Mesenchymal stem cell (in vitro differentiated cells and primary cell): ENCODE measurements around the gene TM7SF2.

Experiments used
- DNase-seq: peaks from one replicate; pipeline ENCODE4 v3.0.0-alpha.2; 2013
- H2AFZ ChIP-seq: one replicate; pipeline ENCODE4 v1.6.1; 2013; ENCODE audit warnings: low read depth, mild to moderate bottlenecking, control low read depth, inconsistent platforms, low read length, moderate library complexity
- H2AK5ac ChIP-seq: 2 replicates; pipeline ENCODE4 v1.6.1; 2013; ENCODE audit warnings: low read length, moderate library complexity, mild to moderate bottlenecking, inconsistent platforms; ENCODE audit not compliant: severe bottlenecking
- H2BK120ac ChIP-seq: one replicate; pipeline ENCODE4 v1.6.1; 2013; ENCODE audit warnings: low read depth, mild to moderate bottlenecking, inconsistent platforms, low read length, moderate library complexity
- H2BK12ac ChIP-seq, 2 experiments: one replicate each; pipeline ENCODE4 v1.6.1; 2013; ENCODE audit warnings: inconsistent platforms in 2 of 2, low read length in 2 of 2, mild to moderate bottlenecking in 2 of 2, moderate library complexity in 2 of 2, control low read depth in 1 of 2
- H2BK15ac ChIP-seq: one replicate; pipeline ENCODE4 v1.6.1; 2013; ENCODE audit warnings: mild to moderate bottlenecking, low read depth, inconsistent platforms; ENCODE audit not compliant: poor library complexity, severe bottlenecking
- H2BK5ac ChIP-seq: 2 replicates; pipeline ENCODE4 v1.6.1; 2013; ENCODE audit warnings: low read depth, mild to moderate bottlenecking, low read length, control low read depth, inconsistent platforms; ENCODE audit not compliant: poor library complexity, severe bottlenecking
- H3K14ac ChIP-seq, 2 experiments: one replicate each; pipeline ENCODE4 v1.6.1; 2013; ENCODE audit warnings: inconsistent platforms in 2 of 2, low read length in 2 of 2, control low read depth in 1 of 2, mild to moderate bottlenecking in 1 of 2, moderate library complexity in 1 of 2
- H3K18ac ChIP-seq, 2 experiments: one replicate each; pipeline ENCODE4 v1.6.1; 2013; ENCODE audit warnings: inconsistent platforms in 2 of 2, low read length in 2 of 2, control low read depth in 1 of 2, low read depth in 1 of 2, mild to moderate bottlenecking in 1 of 2
- H3K23ac ChIP-seq, 2 experiments: one replicate each; pipeline ENCODE4 v1.6.1; 2013; ENCODE audit warnings: inconsistent platforms in 2 of 2, low read length in 2 of 2, mild to moderate bottlenecking in 2 of 2, moderate library complexity in 2 of 2, control low read depth in 1 of 2
- H3K27ac ChIP-seq: 2 replicates; pipeline ENCODE4 v1.5.1; 2013; ENCODE audit warnings: mild to moderate bottlenecking, moderate library complexity, low read length, control low read depth, inconsistent platforms; ENCODE audit not compliant: poor library complexity, severe bottlenecking
- H3K27me3 ChIP-seq, 2 experiments: 2 replicates each; pipeline versions ENCODE4 v1.6.1 to v1.7.0; 2013; ENCODE audit warnings: low read length in 2 of 2, mild to moderate bottlenecking in 2 of 2, moderate library complexity in 2 of 2, control low read depth in 1 of 2, inconsistent platforms in 1 of 2; ENCODE audit not compliant: control insufficient read depth in 1 of 2, insufficient read depth in 1 of 2
- H3K36me3 ChIP-seq, 2 experiments: 2 replicates each; pipeline versions ENCODE4 v1.6.1 to v1.7.0; 2013; ENCODE audit warnings: low read length in 2 of 2, control low read depth in 1 of 2, inconsistent platforms in 1 of 2, low read depth in 1 of 2, mild to moderate bottlenecking in 1 of 2; ENCODE audit not compliant: insufficient read depth in 2 of 2, control insufficient read depth in 1 of 2
- H3K4ac ChIP-seq, 2 experiments: one replicate each; pipeline ENCODE4 v1.6.1; 2013; ENCODE audit warnings: inconsistent platforms in 2 of 2, low read length in 2 of 2, mild to moderate bottlenecking in 2 of 2, moderate library complexity in 2 of 2, control low read depth in 1 of 2, low read depth in 1 of 2
- H3K4me1 ChIP-seq: 2 replicates; pipeline ENCODE4 v1.6.1; 2013; ENCODE audit warnings: low read depth, low read length, control low read depth; ENCODE audit not compliant: control insufficient read depth, insufficient read depth
- H3K4me2 ChIP-seq: 2 replicates; pipeline ENCODE4 v1.6.1; 2013; ENCODE audit warnings: low read length, mild to moderate bottlenecking, inconsistent platforms; ENCODE audit not compliant: poor library complexity, severe bottlenecking
- H3K4me3 ChIP-seq, 2 experiments: 2 replicates each; pipeline versions ENCODE4 v1.5.1 to v1.7.0; 2013; ENCODE audit warnings: low read length in 2 of 2, mild to moderate bottlenecking in 2 of 2, control low read depth in 1 of 2, low read depth in 1 of 2; ENCODE audit not compliant: insufficient read depth in 1 of 2
- H3K79me1 ChIP-seq: replicated peaks from 2 replicates; pipeline ENCODE4 v1.6.1; 2013; ENCODE audit warnings: mild to moderate bottlenecking, control low read depth, low read length, inconsistent platforms; ENCODE audit not compliant: poor library complexity, severe bottlenecking
- H3K9ac ChIP-seq: 2 replicates; pipeline ENCODE4 v1.7.0; 2013; ENCODE audit warnings: mild to moderate bottlenecking, low read length, moderate library complexity
- H3K9me3 ChIP-seq: 2 replicates; pipeline ENCODE4 v1.7.0; 2013; ENCODE audit warnings: mild to moderate bottlenecking, low read length; ENCODE audit not compliant: control insufficient read depth
- H4K8ac ChIP-seq: one replicate; pipeline ENCODE4 v1.6.1; 2013; ENCODE audit warnings: inconsistent platforms, mild to moderate bottlenecking, low read length, moderate library complexity
- H4K91ac ChIP-seq: one replicate; pipeline ENCODE4 v1.6.1; 2013; ENCODE audit warnings: mild to moderate bottlenecking, low read length, inconsistent platforms
- WGBS: methylation state at CpG from one replicate; pipeline ENCODE4 v1.1.7; 2013; ENCODE audit warnings: mixed read lengths; 5-methylcytosine and 5-hydroxymethylcytosine counted together

Gene TM7SF2

DNA sequence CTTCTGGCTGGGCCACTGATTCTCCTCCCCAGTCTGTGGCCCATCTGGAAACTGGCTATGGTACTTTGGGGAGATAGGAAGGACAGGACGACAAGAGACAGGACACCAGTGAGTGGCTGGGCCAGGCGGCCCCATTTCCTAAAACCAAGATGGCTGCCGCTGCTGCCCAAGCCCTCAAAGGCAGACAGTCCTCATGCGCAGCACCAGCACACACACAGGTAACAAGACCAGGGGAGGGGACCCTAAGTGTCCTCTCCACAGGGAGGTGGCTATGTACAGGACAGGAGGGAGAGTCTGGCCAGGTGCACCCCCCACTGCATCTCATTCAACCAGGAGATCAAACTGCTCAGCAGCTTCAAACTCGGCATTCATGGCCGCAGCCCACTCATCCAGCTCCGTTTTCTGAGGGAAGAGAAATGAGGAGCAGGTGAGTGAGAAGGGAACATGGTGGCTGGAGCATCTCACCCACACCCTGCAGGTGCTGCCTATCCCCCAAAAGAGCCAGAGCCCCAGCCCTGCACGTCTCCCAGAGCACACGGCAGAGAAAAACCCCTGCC, 32.8 kb upstream of the TM7SF2 start:
- no peak overlapping the region for H2BK15ac ChIP-seq
- H3K36me3 ChIP-seq, result peaks cover 0 to 18% of the 10 kb centered on the region in 2 experiments
- no peak for DNase-seq
- H3K4ac ChIP-seq, result no peak overlapping the region
- no peak overlapping the region for H3K4me3 ChIP-seq
- H2AFZ ChIP-seq, result no peak overlapping the region
- H4K8ac ChIP-seq, result peak overlapping the region; percentile 52
- H4K91ac ChIP-seq, result no peak overlapping the region
- H3K23ac ChIP-seq, result no peak overlapping the region
- no peak overlapping the region for H3K27ac ChIP-seq
- H3K14ac ChIP-seq, result no peak overlapping the region
- peaks cover 4% of the 10 kb centered on the region for H3K4me1 ChIP-seq
- no peak overlapping the region for H3K9ac ChIP-seq
- no peak overlapping the region for H3K18ac ChIP-seq
- 83% methylated on average over 4 of the region's 9 CpGs for WGBS
- H3K9me3 ChIP-seq, result no peaks in the 10 kb centered on the region
- H3K79me1 ChIP-seq, result peaks cover 40% of the 10 kb centered on the region
- peak overlapping the region; percentile 34 for H2AK5ac ChIP-seq
- H3K4me2 ChIP-seq, result no peak overlapping the region
- no peaks in the 10 kb centered on the region for H3K27me3 ChIP-seq
- H2BK120ac ChIP-seq, result no peak overlapping the region
- no peak overlapping the region for H2BK5ac ChIP-seq
- H2BK12ac ChIP-seq, result no peak overlapping the region

DNA sequence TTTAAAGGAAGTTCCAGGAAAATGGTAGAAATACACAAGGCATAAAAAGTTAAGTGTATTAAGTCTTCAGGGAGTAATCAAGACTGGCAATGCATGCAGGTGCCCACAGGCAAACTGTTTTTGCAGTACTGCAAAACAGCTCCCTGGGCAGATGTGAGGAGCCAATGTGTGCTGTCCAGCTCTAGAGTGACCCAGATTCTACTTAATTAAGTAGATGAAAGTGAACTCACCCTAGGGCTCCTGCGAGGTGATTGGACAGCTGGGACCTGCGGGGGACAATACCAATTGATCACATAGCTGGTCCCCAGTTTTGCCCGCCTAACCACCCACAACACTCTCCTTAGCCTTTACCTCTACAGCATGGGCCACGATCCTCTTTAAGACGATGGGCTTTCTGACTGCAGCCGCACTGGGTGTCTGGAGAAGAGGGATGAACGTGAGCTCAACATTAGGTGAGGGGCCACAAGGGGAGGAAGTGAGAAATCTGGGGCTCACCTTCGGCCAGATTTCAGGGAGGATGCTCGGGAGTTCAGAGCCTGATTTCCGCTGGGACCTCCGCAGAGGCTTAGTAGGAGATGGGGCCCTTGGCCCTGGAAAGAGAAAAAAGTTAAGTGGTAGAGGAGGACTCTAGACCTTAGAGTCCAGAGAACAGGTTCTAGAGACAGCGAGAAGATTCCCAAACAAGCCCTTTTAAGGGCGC, 28.4 kb upstream of the TM7SF2 start:
- Histone ChIP-seq H3K14ac (no peak overlapping the region), H4K8ac (no peak overlapping the region), H3K4me1 (peaks cover 11% of the 10 kb centered on the region), H4K91ac (no peak overlapping the region), H3K4me2 (peak overlapping the region; percentile 69), H3K27ac (no peak overlapping the region), H3K27me3 (no peaks in the 10 kb centered on the region), H2BK15ac (no peak overlapping the region), H2BK12ac (no peak overlapping the region), H3K23ac (no peak overlapping the region), H3K9ac (peak overlapping the region; percentile 94), H3K36me3 (peaks cover 32 to 40% of the 10 kb centered on the region in 2 experiments), H2AK5ac (no peak overlapping the region), H3K9me3 (no peaks in the 10 kb centered on the region), H3K79me1 (peaks cover 50% of the 10 kb centered on the region), H3K4me3 (peak overlapping the region; percentile 86 to 89), H2BK5ac (no peak overlapping the region), H3K18ac (no peak overlapping the region), H3K4ac (no peak overlapping the region), H2BK120ac (no peak overlapping the region), H2AFZ (peak overlapping the region; percentile 33)
- WGBS, result 10% methylated on average over 12 of the region's 13 CpGs
- no peak for DNase-seq

DNA sequence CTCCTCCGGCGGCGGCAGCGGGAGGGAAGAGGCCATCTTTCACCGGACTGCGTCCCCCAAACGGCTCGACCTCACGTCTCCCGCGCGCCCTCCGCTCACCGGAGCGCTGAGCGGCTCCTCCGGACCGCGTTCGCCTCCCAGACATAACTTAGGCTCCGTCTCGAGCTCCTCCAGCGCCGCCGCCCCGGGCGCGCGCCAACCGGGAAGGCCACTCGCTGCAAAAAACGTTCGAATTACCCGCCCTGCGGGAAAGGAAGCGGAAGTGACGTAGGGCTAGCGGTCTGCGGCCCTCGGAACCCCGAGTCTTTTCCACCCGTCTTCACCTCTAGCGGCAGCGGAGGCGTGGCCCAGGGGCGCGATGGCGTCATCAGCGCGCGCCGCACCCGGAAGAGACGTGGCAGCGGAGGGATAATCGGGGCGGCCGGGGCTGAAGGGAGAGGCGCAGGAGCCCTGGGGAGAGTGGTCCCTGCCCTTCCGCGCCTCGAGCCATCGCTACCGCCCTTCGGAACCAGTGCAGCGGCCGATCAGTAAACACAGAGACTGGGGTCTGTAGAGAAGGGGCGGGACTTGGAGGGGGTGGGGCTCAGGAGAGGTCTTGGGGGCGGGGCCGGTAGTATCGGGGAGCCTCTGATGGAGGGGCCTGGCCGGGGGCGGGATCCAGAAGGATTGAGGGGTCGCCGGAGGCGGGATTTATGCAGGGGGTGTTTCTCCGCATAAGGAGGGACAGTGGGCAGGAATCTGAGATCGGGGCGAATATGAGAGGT, 27.7 kb upstream of the TM7SF2 start, which contains the start of the genes CDCA5 and ZFPL1:
CDCA5 (minus strand) TSS at position 207 of the 764 bp plus-strand sequence; CDS start at position 145, 62 bp downstream.
ZFPL1 (plus strand) TSS at position 389 of the 764 bp plus-strand sequence. CDS start 477 bp downstream, outside the sequence.
- Histone ChIP-seq H2BK120ac (peak within 1 kb of the TSS; percentile 9), H2BK15ac (peak within 1 kb of the TSS; percentile 95), H2BK12ac (peak within 1 kb of the TSS; percentile 25 to 64), H4K91ac (peak within 1 kb of the TSS; percentile 95), H2BK5ac (peak within 1 kb of the TSS; percentile 71), H4K8ac (peak within 1 kb of the TSS; percentile 98), H3K23ac (peak within 1 kb of the TSS in 1 of 2 experiments; percentile 23), H3K27ac (peak within 1 kb of the TSS; percentile 97), H3K27me3 (no peaks in the 10 kb centered on the region), H2AK5ac (peak within 1 kb of the TSS; percentile 17), H3K79me1 (peaks cover 44% of the 10 kb centered on the region), H2AFZ (peak within 1 kb of the TSS; percentile 56), H3K4me2 (peak within 1 kb of the TSS; percentile 83), H3K14ac (peak within 1 kb of the TSS in 1 of 2 experiments; percentile 90), H3K9ac (peak within 1 kb of the TSS; percentile 94), H3K9me3 (no peaks in the 10 kb centered on the region), H3K36me3 (peaks cover 40 to 43% of the 10 kb centered on the region in 2 experiments), H3K4ac (peak within 1 kb of the TSS in 1 of 2 experiments; percentile 93), H3K4me1 (peaks cover 11% of the 10 kb centered on the region), H3K4me3 (peak within 1 kb of the TSS; percentile 86 to 89), H3K18ac (peak within 1 kb of the TSS; percentile 94)
- DNase-seq, result peak; percentile 96
- WGBS, result under 1% methylated on average over 77 of the region's 79 CpGs
